Posterior vena cava (tissue), 2 donors: ENCODE measurements around the gene CNTFR. TPM values are rescaled to one million over a fixed set of nuclear protein-coding genes. Genes with fewer than 3 reads are reported as not detected.

Source experiments
- DNase-seq: peaks from one replicate; pipeline ENCODE4 v3.0.0-alpha.2; 2020; ENCODE audit warnings: low spot score
- intact Hi-C, 2 donors: fragments of 100-400 bp; cut with DNase I; formaldehyde crosslinking; loops; one replicate each; pipeline versions ENCODE4 v1.14.1 to v1.14.2; 2022 to 2023
- total RNA-seq, 2 donors: library from RNA; stranded (reverse); fragmentation: NEBNext Ultra II Directional; extraction: Animal tissue kit (Norgen Biotek cat#: 25700); gene quantifications; one replicate each; pipeline ENCODE4 v1.2.1, GENCODE V29; 2021
- donor health status: DM: yes; HTN: yes; CAD: no.
- donor health status: DM: yes; HTN: yes; CAD: no.

CNTFR gene
- total RNA-seq, 2 donors from 2014 or later = 7.0 to 15.5 TPM

DNA sequence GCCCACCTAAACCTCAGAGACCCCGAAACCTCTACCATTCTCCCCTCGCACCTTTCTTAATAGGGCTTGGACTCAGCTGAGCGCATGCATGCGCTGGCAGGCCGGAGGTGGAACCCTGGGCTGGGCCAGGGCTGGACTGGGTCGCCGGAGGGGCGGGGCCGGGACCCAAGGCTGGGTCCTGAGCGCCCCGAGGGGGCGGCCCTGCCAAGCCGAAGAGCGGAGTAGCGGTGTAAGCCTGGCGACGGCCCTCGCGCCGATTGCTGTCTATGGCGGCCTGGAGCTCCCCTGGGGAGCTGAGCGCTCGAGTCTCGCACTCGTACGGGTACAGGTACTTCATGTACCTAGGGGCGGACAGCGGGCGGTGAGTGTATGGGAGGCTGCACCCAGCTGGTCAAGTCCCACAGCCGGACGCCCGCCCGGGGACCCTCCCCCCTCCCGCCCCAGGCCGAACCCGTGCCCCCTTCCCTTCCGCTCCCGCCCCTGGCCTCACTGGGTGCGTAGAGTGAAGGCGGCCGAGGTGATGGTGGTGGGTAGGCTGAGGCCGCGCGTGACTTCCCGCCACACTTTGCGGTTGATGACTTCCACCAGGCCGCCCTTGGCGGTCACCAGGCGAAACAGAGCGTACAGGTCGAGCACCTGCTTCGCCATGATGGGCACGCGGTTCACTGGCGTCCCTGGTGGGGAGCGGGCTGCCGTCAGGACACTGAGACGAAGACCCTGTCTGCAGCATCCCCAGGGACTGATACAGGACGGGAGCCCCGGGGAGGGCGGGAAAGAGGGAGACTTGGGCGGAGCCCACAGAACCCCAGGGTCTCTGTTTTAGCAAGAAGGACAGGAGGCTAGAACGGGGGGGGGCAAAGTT lies 34.1 kb upstream of the CNTFR start:
- intact Hi-C loops = no loop called here
- DNase-seq = no peak

DNA sequence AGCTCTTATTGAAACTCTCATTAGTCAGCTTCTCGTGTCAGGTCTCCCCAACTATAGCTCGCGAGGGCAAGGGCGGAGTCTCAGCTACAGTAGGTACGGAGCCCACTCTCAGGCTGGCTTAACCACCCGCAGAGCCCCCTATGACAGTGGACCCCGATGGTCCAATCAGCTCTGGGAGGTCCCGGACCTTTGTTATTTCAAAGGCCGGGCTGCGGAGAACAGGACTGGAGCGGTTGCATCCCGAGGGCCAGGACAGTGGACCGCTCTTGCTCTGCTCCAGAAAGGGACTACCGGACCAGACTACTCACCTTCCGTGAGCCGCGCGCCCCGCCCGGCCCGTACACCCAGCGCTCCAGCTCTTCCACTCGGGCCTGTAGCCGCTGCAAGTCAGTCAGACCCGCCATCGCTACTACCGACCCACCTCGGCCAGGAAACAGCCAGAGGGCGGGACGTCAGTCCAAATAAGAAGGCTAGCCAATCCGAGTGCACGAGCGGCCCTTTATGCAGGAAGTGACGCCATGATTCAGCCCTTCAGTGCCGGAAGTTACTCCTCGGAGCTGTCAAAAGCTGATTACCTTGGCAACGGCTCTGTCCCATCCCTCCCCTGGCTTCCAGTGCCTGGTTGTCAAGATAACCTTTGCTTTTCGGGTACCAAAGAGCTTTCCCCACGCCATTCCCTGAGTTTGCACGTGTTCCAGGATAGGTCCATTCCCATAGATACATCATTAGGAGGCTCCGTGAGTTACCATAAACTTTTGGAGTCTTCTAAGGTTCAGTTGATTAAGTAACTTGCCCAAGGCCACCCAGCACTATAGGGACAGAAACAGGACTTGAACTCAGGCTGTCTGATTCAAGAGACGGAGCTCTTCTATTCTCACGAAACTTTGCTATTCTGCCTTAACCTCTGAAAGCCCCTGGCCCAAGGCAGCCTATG lies 30.8 kb upstream of the CNTFR start, which contains the start of gene DCTN3:
Gene DCTN3 (minus strand): TSS at position 435 of the 934 bp plus-strand sequence. CDS start 31 bp downstream, at position 404.
- peak; percentile 97 for DNase-seq
- intact Hi-C loops = no loop called here

DNA sequence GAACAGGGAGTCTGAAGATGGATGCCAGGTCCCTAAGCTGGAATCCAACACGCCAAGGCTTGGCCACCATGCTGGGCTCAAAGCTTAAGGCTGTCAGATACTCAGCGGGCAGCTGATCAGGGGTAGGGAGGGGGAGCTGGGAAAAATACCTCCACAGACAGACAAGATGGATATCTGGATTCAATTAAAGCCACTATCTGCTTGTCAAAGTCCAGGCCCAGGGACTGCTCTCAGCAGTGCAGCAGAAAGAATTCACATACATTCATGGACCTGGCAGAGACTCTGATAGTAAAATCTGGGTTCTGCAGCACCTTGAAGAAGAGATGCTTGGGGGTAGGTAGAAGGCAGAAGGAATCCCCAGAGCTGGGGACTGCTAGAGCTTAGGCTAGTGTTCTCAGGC lies 25.6 kb upstream of the CNTFR start:
- intact Hi-C loops = no loop called here
- DNase-seq = no peak

DNA sequence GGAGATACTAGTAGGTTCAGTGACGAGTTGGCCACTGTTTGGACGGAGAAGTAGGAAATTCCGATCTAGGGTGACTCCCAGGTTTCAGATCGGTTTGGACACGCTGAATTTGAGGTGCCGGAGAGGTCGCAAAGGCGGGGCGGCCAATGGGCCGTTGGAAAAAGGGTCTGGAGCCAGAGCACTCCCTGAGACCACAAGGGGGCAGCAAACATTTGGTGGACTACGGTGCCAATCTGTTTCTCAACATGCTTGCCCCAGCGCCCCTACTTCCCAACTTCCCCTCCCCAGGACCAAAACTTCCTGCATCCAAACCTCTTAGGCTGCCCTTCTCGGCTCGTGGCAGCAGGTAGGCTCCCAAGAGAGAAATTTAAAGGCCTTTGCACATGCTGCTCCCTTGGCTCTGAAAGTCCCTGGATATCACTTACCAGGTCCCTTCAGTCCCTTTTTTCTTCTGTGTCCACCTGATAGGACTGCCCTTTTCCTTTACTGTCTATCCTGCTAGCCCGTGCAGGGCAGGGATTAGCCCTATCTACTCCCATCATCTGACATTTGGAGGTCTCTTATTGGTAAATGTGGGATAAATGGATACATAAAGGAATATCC lies 23.4 kb upstream of the CNTFR start:
- intact Hi-C loops = loop anchor here in 1 of 2 donors (5.0 kb wide), 1 partner anchor 276 kb away; no protein-coding TSS in a partner anchor
- DNase-seq = peak; percentile 91

DNA sequence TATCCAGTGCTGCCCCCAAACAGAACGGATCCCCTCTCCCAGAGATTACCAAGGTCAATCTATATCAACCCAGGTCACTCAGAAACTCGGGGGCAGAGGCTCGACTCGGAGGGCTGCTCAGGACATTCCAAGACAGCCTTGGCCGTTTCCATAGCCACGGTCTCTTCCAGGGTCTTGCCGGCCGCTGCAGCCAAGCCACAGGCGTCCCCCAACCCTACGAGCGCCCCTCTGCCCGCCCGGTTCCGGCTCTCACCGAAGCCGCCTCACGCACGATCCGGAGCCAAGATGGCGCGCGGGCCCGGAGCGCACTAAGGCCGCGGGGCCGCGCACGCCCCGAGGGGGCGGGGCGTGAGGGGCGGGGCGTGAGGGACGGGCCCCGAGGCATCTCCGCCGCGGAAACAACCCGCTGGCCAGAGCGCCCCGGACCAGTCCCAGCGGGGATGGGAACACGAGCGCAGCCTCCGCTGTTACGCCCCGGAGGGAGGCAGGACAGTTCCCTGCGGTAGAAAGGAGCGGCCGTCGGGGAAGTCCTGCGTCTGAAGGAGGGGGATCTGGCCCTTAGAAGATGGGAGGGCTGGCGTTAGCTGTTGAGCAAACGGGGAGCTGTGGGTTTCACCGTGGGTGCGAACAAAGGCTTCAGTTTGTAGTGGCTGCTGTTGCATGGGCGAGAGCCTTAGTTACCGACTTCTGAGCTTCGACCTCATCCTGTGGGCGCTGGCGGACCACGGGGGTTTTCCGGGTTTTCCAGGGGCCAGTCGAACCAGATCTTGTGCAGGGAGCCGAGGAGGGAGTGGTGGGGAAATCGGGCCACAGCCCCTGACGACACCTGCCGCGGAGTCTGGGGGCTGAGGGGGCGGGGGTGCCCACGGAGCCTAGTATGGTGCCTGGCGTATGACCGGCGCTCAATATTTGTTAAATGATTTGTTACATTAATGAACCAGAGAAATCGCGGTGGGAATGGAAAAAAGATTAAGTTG lies 22.6 kb upstream of the CNTFR start, which contains the start of gene RPP25L:
Gene RPP25L (minus strand): TSS at position 287 of the 977 bp plus-strand sequence. CDS start 801 bp downstream, outside the sequence.
- intact Hi-C loops = loop anchor here in 1 of 2 donors (5.0 kb wide), 1 partner anchor 275 kb away; no protein-coding TSS in a partner anchor
- DNase-seq = peak; percentile 95

DNA sequence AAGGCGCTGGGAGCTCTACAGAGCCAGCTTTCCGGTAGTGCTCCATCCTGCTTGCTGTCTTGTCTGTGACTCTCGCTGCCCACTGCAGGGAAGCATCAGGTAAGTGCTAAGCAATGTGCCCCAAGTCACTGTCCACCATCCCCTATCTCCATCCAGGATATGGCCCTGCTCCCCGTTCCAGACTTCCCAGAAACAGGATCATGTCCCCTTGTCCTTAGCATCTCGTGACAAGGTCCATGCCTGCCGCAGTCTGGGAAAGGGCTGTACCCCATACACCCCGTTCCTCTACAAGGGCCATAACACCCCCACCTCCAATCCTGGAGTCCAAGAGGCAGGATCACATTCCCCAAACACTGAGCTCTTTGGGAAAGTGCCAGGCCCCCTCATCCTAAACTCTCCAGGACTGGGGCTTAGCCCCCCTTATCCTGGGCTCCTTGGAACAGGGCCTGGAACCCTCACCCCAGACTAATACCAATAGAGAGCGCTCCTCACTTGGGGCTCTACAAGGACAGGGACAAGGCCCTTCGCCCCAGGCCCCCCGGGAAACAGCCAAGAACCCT lies 21.8 kb upstream of the CNTFR start:
- no peak for DNase-seq
- intact Hi-C loops = loop anchor here in 1 of 2 donors (5.0 kb wide), 1 partner anchor 274 kb away; no protein-coding TSS in a partner anchor

DNA sequence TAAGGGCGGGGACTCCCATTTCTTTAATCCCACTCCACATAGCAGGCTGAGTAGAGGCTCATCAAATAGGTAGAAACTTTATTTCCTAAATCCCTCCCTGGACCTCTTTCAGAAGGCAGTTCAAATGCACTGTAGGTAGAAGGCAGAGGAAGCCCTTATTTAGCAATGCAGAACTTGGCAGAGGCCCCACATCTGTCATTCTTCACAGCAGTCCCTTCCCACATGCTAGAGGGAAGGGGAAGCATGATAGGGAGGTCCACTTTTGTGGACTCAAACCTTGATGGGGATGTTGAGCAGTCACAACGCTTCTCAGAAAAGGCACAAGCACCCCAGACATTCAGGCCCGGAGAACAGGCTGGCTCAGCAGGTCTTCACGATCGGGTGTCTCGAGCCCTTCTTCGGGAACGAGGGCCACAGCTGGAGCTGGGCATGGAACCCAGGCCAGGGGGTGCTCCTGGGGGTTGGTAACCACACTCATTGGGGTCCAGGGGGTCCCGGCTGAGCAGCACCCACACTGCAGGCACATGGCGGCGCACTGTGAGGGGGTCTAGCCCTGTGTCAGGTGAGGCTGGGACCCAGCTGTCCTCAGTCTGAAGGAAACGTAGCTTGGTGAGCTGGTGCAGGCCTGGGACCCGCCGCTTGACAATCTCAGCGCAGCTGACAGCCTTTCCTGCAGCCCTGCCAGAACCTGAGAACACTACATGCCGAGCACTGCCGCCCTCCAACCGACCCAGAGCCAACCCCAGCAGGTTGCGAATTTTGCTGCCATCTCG lies 21.1 kb upstream of the CNTFR start:
- intact Hi-C loops = loop anchor here in 1 of 2 donors (5.0 kb wide), 1 partner anchor 273 kb away; no protein-coding TSS in a partner anchor
- no peak for DNase-seq

DNA sequence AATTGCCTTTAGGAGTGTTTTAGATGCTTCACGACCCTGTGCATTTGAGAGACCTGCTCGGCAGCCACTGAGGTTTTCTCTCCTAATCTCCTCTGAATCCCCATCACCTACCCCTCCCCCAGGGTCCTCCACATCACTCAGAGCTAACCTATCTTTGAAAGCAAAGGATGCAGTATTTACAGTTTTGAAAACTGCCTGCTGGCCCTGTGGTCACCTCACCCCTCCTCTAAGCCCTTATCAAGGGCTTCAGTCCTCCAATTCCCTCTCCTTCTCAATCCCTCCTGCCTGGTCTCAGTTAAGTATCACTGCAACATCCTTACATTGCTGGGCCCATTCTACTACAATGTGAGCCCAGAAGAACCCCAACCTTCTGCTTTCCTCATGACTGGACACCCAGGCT lies 17.8 kb upstream of the CNTFR start:
- no peak for DNase-seq
- intact Hi-C loops = no loop called here

DNA sequence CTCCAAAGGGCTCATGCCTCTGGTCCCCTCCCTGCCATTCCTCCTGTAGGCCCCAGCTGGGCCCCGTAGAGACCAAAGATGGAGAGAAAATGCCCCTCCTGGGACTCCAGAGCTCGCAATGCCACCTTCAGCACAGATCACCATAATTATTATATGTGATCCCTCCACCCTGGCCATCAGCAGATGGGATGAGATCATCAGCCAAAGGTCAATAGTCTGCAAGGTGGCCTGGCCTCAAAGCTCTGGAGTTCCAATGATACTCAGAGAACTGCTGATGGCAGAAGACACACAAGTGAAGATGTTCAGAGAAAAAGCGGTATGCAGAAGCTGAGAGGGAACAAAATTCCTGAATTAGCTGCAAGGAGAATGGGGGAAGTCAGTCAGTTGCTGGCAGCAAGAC lies 17.4 kb upstream of the CNTFR start:
- DNase-seq = no peak
- intact Hi-C loops = no loop called here

DNA sequence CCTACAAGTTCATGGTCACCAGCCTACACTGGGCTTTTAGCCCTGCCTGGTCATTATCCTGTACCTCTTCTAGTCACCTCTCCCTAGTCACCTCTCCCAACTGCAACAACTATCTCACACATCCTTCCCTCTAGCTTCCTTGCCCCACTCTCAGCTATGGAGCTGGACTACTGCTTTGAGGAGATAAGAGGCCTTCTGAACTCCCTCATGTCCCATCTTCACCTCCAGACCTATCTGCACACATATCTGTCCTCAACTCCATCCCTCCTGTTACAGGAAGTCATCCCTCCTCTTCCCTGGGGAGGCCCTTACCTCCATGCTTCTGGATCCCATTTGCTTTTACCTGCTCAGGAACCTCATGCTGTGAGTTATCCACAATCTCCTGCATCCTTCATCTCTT lies 16.7 kb upstream of the CNTFR start:
- DNase-seq = no peak
- intact Hi-C loops = no loop called here

DNA sequence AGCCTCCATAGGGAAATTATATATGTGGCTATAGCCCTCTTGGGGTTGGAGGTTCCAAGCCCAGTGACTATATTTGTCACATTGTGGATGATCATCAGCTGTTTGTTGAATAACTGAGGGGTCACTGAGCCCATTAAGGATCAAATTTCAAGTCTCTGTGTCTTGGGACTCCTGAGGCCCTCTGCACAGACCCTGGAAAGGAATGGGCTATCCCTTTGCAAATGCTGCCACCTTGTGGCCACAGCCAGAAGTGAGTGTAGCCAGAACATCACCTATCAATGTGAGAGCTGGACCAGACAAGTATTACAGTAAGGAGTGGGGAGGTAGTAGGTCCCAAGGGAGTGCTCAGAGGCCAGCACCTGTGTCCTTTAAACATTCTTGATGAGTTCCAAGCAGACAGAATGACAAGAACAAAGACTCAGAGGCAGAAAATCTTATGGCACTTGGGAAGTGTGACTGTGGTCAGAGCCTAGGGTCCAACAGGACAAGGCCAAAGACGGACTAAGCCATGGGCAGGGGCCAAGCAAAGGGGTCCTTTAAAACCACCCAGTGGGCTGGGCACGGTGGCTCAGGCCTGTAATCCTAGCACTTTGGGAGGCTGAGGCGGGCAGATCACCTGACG lies 14.2 kb upstream of the CNTFR start:
- intact Hi-C loops = no loop called here
- DNase-seq = peak; percentile 92

DNA sequence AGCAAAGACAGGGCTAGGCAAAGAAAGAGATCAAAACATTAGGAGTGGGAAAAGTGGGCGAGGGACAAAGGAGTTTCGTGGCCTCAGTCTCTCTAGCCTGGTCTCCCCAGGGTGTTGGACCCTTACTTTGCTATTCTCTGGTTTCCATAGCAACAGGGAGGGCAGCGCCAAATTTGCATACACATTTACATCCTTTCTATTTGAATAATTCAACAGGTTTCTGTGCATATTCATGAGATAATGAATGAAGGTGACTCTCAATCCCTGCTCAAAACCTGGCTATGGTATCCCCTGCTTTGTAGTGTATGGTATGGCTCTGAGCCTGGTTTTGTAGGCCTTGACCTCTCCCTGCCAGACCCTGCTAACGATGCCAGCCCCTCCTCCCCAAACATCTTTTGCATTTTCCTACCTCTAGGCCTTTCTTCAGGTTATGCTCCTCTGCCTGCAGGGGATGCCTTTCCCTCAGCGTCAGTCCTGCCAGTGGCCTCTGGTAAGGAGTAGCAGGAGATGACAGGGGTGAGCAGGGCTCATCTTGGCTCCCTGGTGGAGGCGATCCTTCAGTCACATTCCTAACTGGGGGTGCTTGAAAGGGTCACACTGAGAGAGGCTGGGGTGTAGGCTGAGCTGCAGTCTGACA lies 12.5 kb upstream of the CNTFR start:
- intact Hi-C loops = no loop called here
- DNase-seq = no peak

DNA sequence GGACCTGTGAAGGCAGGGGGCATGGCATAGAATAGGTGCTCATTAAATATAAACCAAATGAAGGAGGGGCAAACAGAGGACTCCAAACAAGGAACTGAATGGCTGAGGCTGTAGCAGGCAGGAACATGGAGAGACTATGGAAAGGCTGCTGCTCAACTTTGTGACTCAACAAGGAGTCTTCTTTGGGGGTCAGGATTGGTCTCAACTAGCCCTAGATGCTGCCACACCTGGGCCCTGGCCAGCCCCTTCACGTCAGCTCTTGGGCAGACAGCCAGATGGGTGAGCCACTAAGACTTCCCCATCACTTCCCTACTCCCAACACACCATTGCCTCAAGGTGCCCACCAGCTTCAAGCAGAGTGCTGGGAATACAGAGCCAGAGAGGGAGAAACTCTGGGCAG lies 11.4 kb upstream of the CNTFR start:
- intact Hi-C loops = no loop called here

DNA sequence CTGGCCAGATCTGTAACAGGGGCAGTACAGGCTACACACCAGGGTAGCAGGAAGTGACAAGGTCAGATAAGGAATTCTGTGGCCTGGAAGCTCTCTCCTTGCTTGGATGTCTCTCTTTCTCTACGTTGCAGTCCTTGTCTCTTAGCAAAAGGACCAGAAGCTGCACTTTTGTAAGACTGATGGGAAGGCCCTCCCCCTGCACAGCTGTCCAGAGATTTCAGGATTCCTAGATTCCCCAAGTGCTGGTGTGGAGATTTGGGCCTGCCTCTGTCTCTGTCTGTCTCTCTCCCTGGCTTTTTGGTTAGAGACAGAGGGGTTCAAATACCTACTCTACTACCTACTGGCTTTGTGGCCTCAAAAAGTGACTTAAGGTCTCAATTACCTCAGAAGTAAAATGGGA lies 10.0 kb upstream of the CNTFR start:
- intact Hi-C loops = loop anchor here in 1 of 2 donors (10.0 kb wide), 1 partner anchor 195 kb away; no protein-coding TSS in a partner anchor
- no peak for DNase-seq

More for the DNA sequence above, 11.4 kb upstream of the CNTFR start:
- DNase-seq = no peak

DNA sequence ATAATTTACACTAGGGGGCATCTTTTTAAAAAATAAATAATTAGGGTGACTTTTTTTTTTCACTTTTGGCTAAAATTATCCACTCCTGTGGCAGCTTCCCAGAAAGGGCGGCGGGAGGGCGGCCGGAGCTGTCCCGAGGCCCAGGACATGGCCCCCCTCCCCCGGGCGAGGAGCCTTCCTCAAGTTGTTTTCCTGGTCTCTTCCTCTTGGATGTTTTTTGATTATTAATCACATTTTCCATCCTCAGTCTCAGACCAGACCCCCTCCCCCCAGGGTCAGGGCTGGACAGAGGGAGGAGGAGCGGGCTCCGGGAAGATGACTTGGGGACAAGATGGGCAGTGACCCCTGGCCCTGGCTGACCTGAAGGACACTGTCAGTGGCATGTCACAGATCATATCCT lies 4.7 kb upstream of the CNTFR start:
- DNase-seq = no peak

More for the DNA sequence above, 4.7 kb upstream of the CNTFR start:
- intact Hi-C loops = loop anchor here (5.0 to 10.0 kb wide), 3 partner anchors 47 to 189 kb away; no protein-coding TSS in a partner anchor
